GM21423 (cell line): ENCODE results near the gene SPINT2.
"Not testable (repeated sequence)": the region's sequence is repeated elsewhere in the genome, so short reads cannot be mapped to it uniquely, and the experiment has no call there.

Experiments
- ATAC-seq: cut with Tn5 transposase; IDR thresholded peaks from one replicate; pipeline ENCODE4 v1.9.1; 2021; ENCODE audit warnings: mild to moderate bottlenecking, moderate library complexity; ENCODE audit not compliant: unreplicated experiment

The SPINT2 gene

DNA sequence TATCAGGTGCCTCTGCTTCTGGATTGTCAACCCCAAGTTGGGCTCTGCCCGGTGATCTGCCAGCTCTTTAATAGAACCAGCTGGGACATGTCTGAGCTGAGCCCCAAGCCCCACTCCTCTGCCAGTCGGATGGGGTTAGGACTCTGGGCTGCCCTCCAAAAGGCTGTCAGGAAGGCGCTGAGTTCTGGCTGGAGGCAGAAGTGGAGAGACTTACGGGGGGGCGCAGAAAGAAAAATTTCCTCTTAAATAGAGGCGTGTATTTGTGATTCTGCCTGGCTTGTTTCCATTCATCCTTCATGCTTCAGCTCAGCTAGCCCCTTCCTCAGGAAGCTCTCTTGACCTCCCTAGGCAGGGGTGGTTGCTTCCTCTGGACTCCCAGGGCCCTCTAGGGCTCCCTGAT, 54.3 kb downstream of the SPINT2 start:
- no peak for ATAC-seq

- no peak for ATAC-seq
Measured at GRCh38 chr19:38319421-38320258, 55.3 kb downstream of the SPINT2 start, which contains the start of gene KCNK6. KCNK6 (plus strand) TSS chr19:38319845; CDS start chr19:38319951, 106 bp downstream.

DNA sequence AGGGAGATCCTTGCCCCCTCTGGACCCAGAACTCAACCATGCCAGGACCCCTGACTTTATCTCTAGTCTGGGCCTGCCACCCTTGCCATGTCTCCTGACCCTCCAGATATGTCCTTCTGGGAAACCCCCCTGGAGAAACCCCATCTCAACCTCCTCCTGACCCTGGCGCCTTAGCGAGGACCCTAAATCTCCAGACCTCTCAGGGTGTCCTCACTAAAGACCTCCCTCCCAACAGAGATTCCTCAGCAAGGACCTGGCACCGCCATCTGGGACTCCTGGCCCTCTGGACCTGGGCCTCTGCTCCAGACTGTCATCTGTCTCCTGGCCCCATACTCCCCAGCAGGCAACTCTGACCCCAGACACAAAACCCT, 56.6 kb downstream of the SPINT2 start:
- no peak for ATAC-seq

GRCh38 chr19:38321646-38322196, 57.3 kb downstream of the SPINT2 start:
- no peak for ATAC-seq

DNA sequence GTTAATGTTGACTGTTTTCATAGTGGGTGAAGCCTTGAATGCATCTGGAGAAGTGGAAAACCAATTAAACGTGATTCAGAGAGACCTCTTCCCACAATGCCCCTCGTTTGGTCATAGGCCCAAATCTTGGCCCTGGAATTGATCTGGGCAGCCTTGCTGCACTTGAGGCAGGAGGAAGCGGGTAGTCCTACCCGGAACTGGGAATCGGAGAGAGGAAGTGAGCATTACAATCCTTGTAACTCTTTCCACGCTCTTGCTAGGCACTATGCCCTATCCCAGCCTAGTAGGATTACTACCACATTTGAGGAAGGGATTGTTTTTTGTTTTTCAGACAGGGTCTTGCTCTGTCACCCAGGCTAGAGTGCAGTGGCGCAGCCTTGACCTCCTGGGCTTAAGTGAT, 58.9 kb downstream of the SPINT2 start:
- no peak for ATAC-seq

- ATAC-seq: no peak
Measured at GRCh38 chr19:38324431-38324830, 60.1 kb downstream of the SPINT2 start.

GRCh38 chr19:38326591-38326990, 62.2 kb downstream of the SPINT2 start:
- no peak for ATAC-seq

DNA sequence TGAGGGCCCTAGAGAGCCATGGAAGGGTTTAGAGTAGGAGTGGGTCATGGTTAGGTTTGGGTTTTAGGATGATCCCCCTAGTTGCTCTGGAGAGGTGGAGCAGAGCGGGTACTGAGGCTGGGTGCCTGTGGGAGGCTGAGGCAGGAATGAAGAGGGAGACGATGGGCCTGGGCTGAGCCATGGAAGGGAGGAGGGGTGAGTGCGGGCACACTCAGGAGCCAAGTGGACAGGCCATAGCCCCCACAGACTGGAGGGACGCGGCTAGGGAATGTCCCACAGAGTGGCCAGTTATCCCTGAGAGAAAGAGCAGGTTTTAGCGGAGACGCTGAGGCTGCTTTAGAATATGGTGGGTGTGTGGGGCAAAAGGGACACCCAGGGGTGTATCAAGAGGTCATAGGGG, 65.3 kb downstream of the SPINT2 start:
- no peak for ATAC-seq

DNA sequence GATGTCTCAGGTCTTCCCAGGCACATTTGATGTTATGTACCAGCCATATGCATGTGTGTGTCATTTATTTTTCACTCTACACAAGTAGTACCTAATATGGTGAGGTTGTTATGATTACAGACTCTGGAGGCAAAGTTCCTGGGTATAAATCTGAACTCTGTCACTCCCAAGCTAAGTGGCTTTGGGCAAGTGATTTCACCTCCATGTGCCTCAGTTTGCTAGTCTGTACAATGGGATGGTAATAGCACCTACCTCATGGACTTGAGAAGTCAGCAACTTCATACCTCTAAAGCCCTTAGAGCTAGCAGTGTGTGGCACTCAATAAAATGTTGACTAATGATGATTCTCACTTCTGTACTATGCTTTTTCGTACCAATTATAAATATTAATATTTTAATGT, 67.4 kb downstream of the SPINT2 start:
- ATAC-seq: no peak

GRCh38 chr19:38333245-38333644, 68.9 kb downstream of the SPINT2 start:
- ATAC-seq: no peak

DNA sequence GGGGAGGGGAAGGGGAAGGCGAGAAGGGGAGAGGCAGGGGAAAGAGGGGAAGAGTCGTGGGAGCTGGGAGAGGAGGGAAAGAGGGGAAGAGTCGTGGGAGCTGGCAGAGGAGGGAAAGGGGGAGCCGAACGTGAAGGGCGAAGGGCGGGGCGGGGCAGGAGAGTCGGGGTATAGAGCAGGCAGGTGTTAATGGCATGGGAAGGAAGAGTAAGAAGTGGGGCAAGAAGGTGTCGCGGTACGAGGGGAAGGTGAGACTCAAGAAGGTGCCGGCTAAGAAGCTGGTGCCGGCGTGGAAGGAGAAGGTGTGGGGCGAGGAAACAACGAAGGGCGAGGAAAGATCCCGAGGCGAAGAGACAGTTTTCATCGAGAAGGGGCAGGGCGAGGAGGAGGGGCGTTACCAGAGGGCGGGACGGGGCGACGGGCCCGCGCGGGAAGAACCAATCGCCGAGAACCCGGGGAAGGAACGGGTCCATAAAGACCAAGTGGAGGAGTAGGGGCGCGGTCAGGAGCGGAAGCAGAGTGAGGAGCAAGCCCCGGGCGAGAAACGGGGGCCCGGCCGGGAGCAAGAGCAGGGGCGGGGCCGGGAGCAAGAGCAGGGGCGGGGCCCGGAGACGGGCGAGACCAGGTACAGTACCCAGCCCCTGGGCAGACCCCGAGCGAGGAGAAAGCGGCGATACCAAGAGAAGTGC, 71.7 kb downstream of the SPINT2 start:
- ATAC-seq: peak; percentile 61

GRCh38 chr19:38336638-38337359, 72.4 kb downstream of the SPINT2 start:
- peak; percentile 49 for ATAC-seq

- ATAC-seq: no peak
Measured at GRCh38 chr19:38337360-38337653, 72.9 kb downstream of the SPINT2 start.

DNA sequence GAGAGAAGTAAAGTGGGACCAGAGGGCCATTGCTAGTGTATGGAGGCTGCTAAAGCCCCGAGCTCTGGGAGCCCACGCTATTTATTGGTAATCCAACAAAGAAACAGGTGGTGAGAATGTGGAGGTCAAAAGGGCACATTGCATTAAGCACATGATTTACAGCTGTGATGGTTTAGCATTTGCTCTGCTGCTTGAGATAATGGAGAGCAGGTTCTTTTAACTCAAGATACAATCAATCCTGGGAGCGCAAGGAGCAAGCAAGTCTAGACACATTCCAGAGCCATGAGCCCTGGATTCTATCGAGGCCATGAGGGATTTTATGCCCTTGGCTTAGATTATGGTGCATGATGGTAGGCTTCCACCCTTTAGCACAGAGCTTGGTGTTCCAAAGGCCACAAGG, 74.6 kb downstream of the SPINT2 start:
- not testable (repeated sequence) for ATAC-seq

- no peak for ATAC-seq
Measured at GRCh38 chr19:38340927-38341326, 76.6 kb downstream of the SPINT2 start.
